ENCODE measurements around the gene GLCCI1. TPM values are rescaled to one million over a fixed set of nuclear protein-coding genes. Genes with fewer than 3 reads are reported as not detected.

The GLCCI1 gene
- polyA plus RNA-seq, 1 donor from 2014 or later: 37.2 TPM

- H3K36me3 ChIP-seq (ENCODE audit: insufficient read depth, low read length): no peaks in the 10 kb centered on the region
- peaks cover 94% of the 10 kb centered on the region for H3K79me2 ChIP-seq (replicated peaks; ENCODE audit: insufficient read depth, low read length)
- H2AFZ ChIP-seq (ENCODE audit: low read depth, low read length): no peak overlapping the region
- H3K4me3 ChIP-seq (ENCODE audit: low read length): no peak overlapping the region
- no peaks in the 10 kb centered on the region for H3K9me3 ChIP-seq (ENCODE audit: low read length)
- TF ChIP-seq EP300 (conservative IDR thresholded peaks at IDR 0.05; ENCODE audit: poor library complexity, severe bottlenecking) (no peak), MXI1 (conservative IDR thresholded peaks at IDR 0.05; ENCODE audit: poor library complexity, severe bottlenecking) (no peak), SMC3 (conservative IDR thresholded peaks at IDR 0.05; ENCODE audit: poor library complexity) (no peak), REST (IDR thresholded peaks at IDR 0.05; ENCODE audit: borderline replicate concordance) (no peak), EZH2 (IDR thresholded peaks at IDR 0.05; ENCODE audit: borderline replicate concordance, insufficient read depth, low read length, poor library complexity, severe bottlenecking) (no peak), POLR2AphosphoS5 (IDR thresholded peaks at IDR 0.05) (no peak), CTCF (IDR thresholded peaks at IDR 0.05; ENCODE audit: poor library complexity, severe bottlenecking) (no peak), RAD21 (conservative IDR thresholded peaks at IDR 0.05) (no peak), TAF1 (IDR thresholded peaks at IDR 0.05; ENCODE audit: low read depth) (no peak)
- H3K27ac ChIP-seq (ENCODE audit: low read length): no peak overlapping the region
- H4K20me1 ChIP-seq (ENCODE audit: insufficient read depth): peaks cover 3% of the 10 kb centered on the region
- no peaks in the 10 kb centered on the region for H3F3A ChIP-seq (ENCODE audit: insufficient read depth, low read length, poor library complexity, severe bottlenecking)
- H3K9ac ChIP-seq (ENCODE audit: low read length): no peak overlapping the region
- no peaks in the 10 kb centered on the region for H3K9me2 ChIP-seq (ENCODE audit: insufficient read depth, low read length)
- H3K27me3 ChIP-seq (ENCODE audit: insufficient read depth, low read depth, low read length): no peaks in the 10 kb centered on the region
- H3K4me2 ChIP-seq (ENCODE audit: low read length): no peak overlapping the region
Measured at GRCh38 chr7:7977774-7978173, 9.2 kb downstream of the GLCCI1 start.

GRCh38 chr7:7978860-7979259 lies 10.3 kb downstream of the GLCCI1 start:
- Histone ChIP-seq H3K4me3 (ENCODE audit: low read length) (no peak overlapping the region), H3K36me3 (ENCODE audit: insufficient read depth, low read length) (no peaks in the 10 kb centered on the region), H3K27me3 (ENCODE audit: insufficient read depth, low read depth, low read length) (no peaks in the 10 kb centered on the region), H3K9me2 (ENCODE audit: insufficient read depth, low read length) (no peaks in the 10 kb centered on the region), H3K4me2 (ENCODE audit: low read length) (no peak overlapping the region), H3F3A (ENCODE audit: insufficient read depth, low read length, poor library complexity, severe bottlenecking) (no peaks in the 10 kb centered on the region), H3K79me2 (replicated peaks; ENCODE audit: insufficient read depth, low read length) (peaks cover 94% of the 10 kb centered on the region), H2AFZ (ENCODE audit: low read depth, low read length) (no peak overlapping the region), H3K9me3 (ENCODE audit: low read length) (no peaks in the 10 kb centered on the region), H3K27ac (ENCODE audit: low read length) (no peak overlapping the region), H4K20me1 (ENCODE audit: insufficient read depth) (peaks cover 3% of the 10 kb centered on the region), H3K9ac (ENCODE audit: low read length) (no peak overlapping the region)
- TF ChIP-seq SMC3 (conservative IDR thresholded peaks at IDR 0.05; ENCODE audit: poor library complexity) (no peak), TAF1 (IDR thresholded peaks at IDR 0.05; ENCODE audit: low read depth) (no peak), POLR2AphosphoS5 (IDR thresholded peaks at IDR 0.05) (no peak), MXI1 (conservative IDR thresholded peaks at IDR 0.05; ENCODE audit: poor library complexity, severe bottlenecking) (no peak), EP300 (conservative IDR thresholded peaks at IDR 0.05; ENCODE audit: poor library complexity, severe bottlenecking) (no peak), EZH2 (IDR thresholded peaks at IDR 0.05; ENCODE audit: borderline replicate concordance, insufficient read depth, low read length, poor library complexity, severe bottlenecking) (no peak), REST (IDR thresholded peaks at IDR 0.05; ENCODE audit: borderline replicate concordance) (no peak), CTCF (IDR thresholded peaks at IDR 0.05; ENCODE audit: poor library complexity, severe bottlenecking) (no peak), RAD21 (conservative IDR thresholded peaks at IDR 0.05) (no peak)
